ENCODE data around the gene IL1F10. TPM values are rescaled to one million over a fixed set of nuclear protein-coding genes. Genes with fewer than 3 reads are reported as not detected.

Gene IL1F10
- total RNA-seq, 1 donor from 2014 or later, result not detected

- H3K9me3 Mint-ChIP-seq (ENCODE audit: unreplicated experiment), result peaks cover 20% of the 10 kb centered on the region
- Histone ChIP-seq H2AFZ (ENCODE audit: low read depth, low read length) (no peak overlapping the region), H3K9ac (ENCODE audit: low read length) (no peak overlapping the region), H3K4me1 (ENCODE audit: insufficient read depth, low read length) (no peaks in the 10 kb centered on the region), H3K9me3 (ENCODE audit: insufficient read depth, low read depth, low read length) (no peaks in the 10 kb centered on the region), H3K79me2 (ENCODE audit: insufficient read depth, low read length) (no peaks in the 10 kb centered on the region), H3K4me2 (ENCODE audit: low read length) (no peak overlapping the region), H3K4me3 (ENCODE audit: insufficient read depth, low read depth, low read length) (no peak overlapping the region), H3K36me3 (ENCODE audit: insufficient read depth, low read length) (no peaks in the 10 kb centered on the region), H3K27ac (ENCODE audit: low read depth, low read length) (no peak overlapping the region), H4K20me1 (ENCODE audit: insufficient read depth, low read length) (no peaks in the 10 kb centered on the region), H3K27me3 (ENCODE audit: insufficient read depth, low read length) (peaks cover 5% of the 10 kb centered on the region)
- no peaks in the 10 kb centered on the region for H3K36me3 Mint-ChIP-seq (ENCODE audit: low read depth, unreplicated experiment)
- no peak for DNase-seq (ENCODE audit: low read depth)
- no peak overlapping the region for H3K4me3 Mint-ChIP-seq (ENCODE audit: unreplicated experiment)
- TF ChIP-seq EZH2 (IDR thresholded peaks at IDR 0.05; ENCODE audit: insufficient read depth, low read length) (no peak), CTCF (IDR thresholded peaks at IDR 0.05; ENCODE audit: insufficient read depth, low read depth, low read length) (no peak)
- no peak overlapping the region for H3K27ac Mint-ChIP-seq (ENCODE audit: unreplicated experiment)
- no peaks in the 10 kb centered on the region for H3K4me1 Mint-ChIP-seq (ENCODE audit: low read depth, unreplicated experiment)
- peaks cover 30% of the 10 kb centered on the region for H3K27me3 Mint-ChIP-seq (ENCODE audit: low read depth, unreplicated experiment)
- FAIRE-seq, result no peak
Measured at GRCh38 chr2:113050921-113051895, 16.6 kb upstream of the IL1F10 start.

GRCh38 chr2:113052396-113052917, 15.3 kb upstream of the IL1F10 start, which contains the start of gene IL36B:
Gene IL36B (minus strand): TSS chr2:113052867.
- Histone ChIP-seq H3K4me3 (ENCODE audit: insufficient read depth, low read depth, low read length) (no peak within 1 kb of the TSS), H3K4me2 (ENCODE audit: low read length) (no peak within 1 kb of the TSS), H3K36me3 (ENCODE audit: insufficient read depth, low read length) (no peaks in the 10 kb centered on the region), H2AFZ (ENCODE audit: low read depth, low read length) (no peak within 1 kb of the TSS), H3K9ac (ENCODE audit: low read length) (no peak within 1 kb of the TSS), H3K27ac (ENCODE audit: low read depth, low read length) (no peak within 1 kb of the TSS), H4K20me1 (ENCODE audit: insufficient read depth, low read length) (no peaks in the 10 kb centered on the region), H3K4me1 (ENCODE audit: insufficient read depth, low read length) (no peaks in the 10 kb centered on the region), H3K79me2 (ENCODE audit: insufficient read depth, low read length) (no peaks in the 10 kb centered on the region), H3K27me3 (ENCODE audit: insufficient read depth, low read length) (peaks cover 5% of the 10 kb centered on the region), H3K9me3 (ENCODE audit: insufficient read depth, low read depth, low read length) (no peaks in the 10 kb centered on the region)
- TF ChIP-seq EZH2 (IDR thresholded peaks at IDR 0.05; ENCODE audit: insufficient read depth, low read length) (no peak), CTCF (IDR thresholded peaks at IDR 0.05; ENCODE audit: insufficient read depth, low read depth, low read length) (no peak)
- FAIRE-seq (no peak), DNase-seq (ENCODE audit: low read depth) (no peak)
- peaks cover 23% of the 10 kb centered on the region for H3K9me3 Mint-ChIP-seq (ENCODE audit: unreplicated experiment)
- no peak within 1 kb of the TSS for H3K4me3 Mint-ChIP-seq (ENCODE audit: unreplicated experiment)
- no peaks in the 10 kb centered on the region for H3K4me1 Mint-ChIP-seq (ENCODE audit: low read depth, unreplicated experiment)
- H3K27ac Mint-ChIP-seq (ENCODE audit: unreplicated experiment), result no peak within 1 kb of the TSS
- peaks cover 30% of the 10 kb centered on the region for H3K27me3 Mint-ChIP-seq (ENCODE audit: low read depth, unreplicated experiment)
- H3K36me3 Mint-ChIP-seq (ENCODE audit: low read depth, unreplicated experiment), result no peaks in the 10 kb centered on the region
